GM12874 (cell line): ENCODE data around the gene KCNMB1.

ENCODE experiments used
- TF ChIP-seq, protein P1 (sequence below): IDR thresholded peaks from 2 replicates; pipeline ENCODE4 v1.5.1; 2011; ENCODE audit warnings: low read depth, mild to moderate bottlenecking, control low read depth, low read length, moderate library complexity; ENCODE audit not compliant: insufficient read depth

The KCNMB1 gene

GRCh38 chr5:170404398-170404797 is 15.2 kb upstream of the KCNMB1 start:
- TF ChIP-seq, protein P1, sequence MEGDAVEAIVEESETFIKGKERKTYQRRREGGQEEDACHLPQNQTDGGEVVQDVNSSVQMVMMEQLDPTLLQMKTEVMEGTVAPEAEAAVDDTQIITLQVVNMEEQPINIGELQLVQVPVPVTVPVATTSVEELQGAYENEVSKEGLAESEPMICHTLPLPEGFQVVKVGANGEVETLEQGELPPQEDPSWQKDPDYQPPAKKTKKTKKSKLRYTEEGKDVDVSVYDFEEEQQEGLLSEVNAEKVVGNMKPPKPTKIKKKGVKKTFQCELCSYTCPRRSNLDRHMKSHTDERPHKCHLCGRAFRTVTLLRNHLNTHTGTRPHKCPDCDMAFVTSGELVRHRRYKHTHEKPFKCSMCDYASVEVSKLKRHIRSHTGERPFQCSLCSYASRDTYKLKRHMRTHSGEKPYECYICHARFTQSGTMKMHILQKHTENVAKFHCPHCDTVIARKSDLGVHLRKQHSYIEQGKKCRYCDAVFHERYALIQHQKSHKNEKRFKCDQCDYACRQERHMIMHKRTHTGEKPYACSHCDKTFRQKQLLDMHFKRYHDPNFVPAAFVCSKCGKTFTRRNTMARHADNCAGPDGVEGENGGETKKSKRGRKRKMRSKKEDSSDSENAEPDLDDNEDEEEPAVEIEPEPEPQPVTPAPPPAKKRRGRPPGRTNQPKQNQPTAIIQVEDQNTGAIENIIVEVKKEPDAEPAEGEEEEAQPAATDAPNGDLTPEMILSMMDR: no peak

GRCh38 chr5:170403675-170404074 is 14.5 kb upstream of the KCNMB1 start:
- TF ChIP-seq, protein P1: no peak

GRCh38 chr5:170402508-170402907 is 13.3 kb upstream of the KCNMB1 start:
- TF ChIP-seq, protein P1: no peak

DNA sequence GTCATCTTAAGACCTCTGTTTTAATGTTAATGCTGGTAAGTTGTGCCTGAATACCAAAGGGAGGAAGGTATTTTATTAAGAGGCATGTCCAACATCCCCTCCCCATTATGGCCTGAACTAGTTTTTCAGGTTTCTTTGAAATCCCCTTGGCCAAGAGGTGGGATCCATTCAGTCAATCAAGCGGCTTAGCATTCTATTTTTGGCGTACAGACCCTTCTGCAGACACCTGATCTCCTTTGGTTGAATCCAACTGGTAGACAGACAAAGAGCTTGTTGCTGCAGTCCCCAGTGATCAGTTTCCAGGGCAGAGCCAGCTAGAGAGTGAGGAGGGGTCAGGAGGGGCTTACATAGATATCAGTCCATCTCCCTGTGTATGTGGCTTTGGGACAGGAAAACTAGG is 7.9 kb upstream of the KCNMB1 start:
- TF ChIP-seq, protein P1: no peak

- TF ChIP-seq, protein P1: no peak
Measured at GRCh38 chr5:170393958-170394357, 4.8 kb upstream of the KCNMB1 start.

DNA sequence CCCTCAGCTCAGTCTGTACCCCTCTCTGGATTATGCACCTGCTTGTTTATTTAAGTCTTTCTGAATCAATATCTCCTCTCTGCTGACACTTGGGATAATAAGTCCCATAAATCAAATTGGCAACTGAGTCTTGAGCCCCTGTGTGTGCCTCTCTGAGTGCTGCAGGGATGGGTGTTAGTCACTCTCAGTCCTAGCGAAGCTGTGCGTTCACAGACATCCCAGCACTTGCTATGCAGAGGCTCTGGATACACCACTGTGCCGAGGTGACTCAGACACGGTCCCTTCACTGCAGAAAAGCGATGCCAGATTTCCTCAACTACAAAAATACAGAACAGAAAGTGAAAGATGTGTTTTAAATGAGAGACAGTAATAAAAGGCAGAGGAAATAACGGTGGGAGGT is 4.1 kb upstream of the KCNMB1 start:
- TF ChIP-seq, protein P1: no peak

DNA sequence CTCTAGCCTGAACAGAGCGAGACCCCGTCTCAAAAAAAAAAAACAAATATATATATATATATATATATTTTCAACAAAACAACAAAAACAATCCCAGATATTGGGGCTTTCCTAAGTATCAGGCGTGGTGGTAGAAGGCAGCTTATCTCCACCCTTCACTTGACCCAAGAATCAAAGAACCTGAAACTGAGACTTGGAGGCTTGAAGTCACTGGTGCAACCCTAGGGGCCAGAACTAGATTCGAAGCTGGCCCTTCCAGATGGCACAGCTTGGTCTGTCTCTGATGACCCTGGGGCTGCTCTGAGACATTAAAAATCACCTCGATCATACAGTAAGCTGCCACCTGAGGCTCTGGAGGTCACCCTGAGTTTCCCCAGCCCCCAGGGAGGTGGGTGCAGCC is 1.3 kb upstream of the KCNMB1 start:
- TF ChIP-seq, protein P1: no peak

DNA sequence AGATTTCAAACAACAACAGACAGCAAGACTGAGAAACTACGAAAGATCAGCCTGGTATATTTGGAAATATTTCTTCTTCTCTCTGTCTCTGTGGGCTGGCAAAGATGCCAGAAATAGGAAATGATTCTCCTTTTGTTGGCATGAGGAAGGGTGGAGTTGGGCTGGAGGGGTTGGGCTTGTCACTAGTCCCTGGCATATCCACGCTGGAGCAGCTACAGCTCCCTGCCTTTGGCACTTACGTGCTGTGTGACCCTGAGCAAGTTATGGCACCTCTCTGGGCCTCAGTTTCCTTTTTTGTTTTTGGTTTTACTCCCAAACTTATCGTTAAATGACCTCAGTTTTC is 354 bp upstream of the KCNMB1 start:
- TF ChIP-seq, protein P1: no peak
